ENCODE results near the gene RBMS3. TPM values are rescaled to one million over a fixed set of nuclear protein-coding genes. Genes with fewer than 3 reads are reported as not detected.
A peak's percentile ranks its signal among the peaks of the same experiment; 100 is the strongest.

RBMS3 gene
- total RNA-seq, 1 donor from 2014 or later = 3.8 TPM

- DNase-seq (ENCODE audit: low spot score, unreplicated experiment) = no peak
- no peaks in the 10 kb centered on the region for H3K27me3 Mint-ChIP-seq
- no peaks in the 10 kb centered on the region for H3K9me3 Mint-ChIP-seq (ENCODE audit: low read depth)
- H3K4me3 Mint-ChIP-seq (ENCODE audit: low read depth) = no peak overlapping the region
- H3K4me1 Mint-ChIP-seq (ENCODE audit: low read depth) = peaks cover 32% of the 10 kb centered on the region
- no peak for TF ChIP-seq CTCF (IDR thresholded peaks at IDR 0.05; ENCODE audit: unreplicated experiment)
- H3K36me3 Mint-ChIP-seq (ENCODE audit: insufficient read depth) = no peaks in the 10 kb centered on the region
- H3K27ac Mint-ChIP-seq = no peak overlapping the region
Measured at GRCh38 chr3:29451920-29452319, 171.0 kb downstream of the RBMS3 start.

GRCh38 chr3:29452934-29453283 lies 172.0 kb downstream of the RBMS3 start:
- Mint-ChIP-seq H3K27ac (no peak overlapping the region), H3K27me3 (no peaks in the 10 kb centered on the region), H3K4me1 (ENCODE audit: low read depth) (peaks cover 30% of the 10 kb centered on the region), H3K36me3 (ENCODE audit: insufficient read depth) (no peaks in the 10 kb centered on the region), H3K9me3 (ENCODE audit: low read depth) (no peaks in the 10 kb centered on the region), H3K4me3 (ENCODE audit: low read depth) (no peak overlapping the region)
- TF ChIP-seq CTCF (IDR thresholded peaks at IDR 0.05; ENCODE audit: unreplicated experiment) = no peak
- no peak for DNase-seq (ENCODE audit: low spot score, unreplicated experiment)

DNA sequence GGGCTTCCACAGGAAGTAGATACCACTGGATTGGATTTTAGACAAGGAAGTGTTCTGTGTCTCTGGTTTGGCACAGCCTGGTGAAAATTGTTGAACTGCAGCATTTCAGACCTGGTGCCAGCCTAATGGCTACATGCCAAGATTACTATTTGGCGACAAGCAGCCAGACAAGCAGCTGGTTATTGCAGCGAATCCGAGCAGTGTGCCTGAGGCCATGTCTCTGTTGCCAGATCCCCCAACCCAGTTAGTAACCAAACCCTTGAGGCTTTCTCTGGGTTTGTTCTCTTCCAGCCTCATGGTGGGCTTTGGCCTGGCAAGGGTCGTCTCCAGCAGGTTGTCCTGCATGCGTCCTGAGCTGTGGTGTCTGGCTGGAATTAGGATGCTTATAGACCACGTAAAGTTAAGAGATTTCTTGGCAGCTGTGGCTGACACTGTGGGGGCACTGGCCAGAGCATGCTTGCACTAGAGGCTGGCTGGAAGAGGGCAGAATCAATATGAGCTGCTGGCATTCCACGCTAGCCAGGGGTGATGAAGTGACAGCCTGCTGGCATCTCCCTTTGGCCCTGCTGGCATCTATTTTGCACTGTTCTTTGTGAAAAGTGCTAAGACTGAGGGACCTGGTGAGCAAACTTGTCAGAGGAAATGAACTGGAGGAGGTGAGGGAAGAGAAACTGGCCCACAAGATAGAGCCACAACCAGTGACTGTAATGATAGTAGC lies 172.6 kb downstream of the RBMS3 start:
- H3K9me3 Mint-ChIP-seq (ENCODE audit: low read depth) = no peaks in the 10 kb centered on the region
- H3K27ac Mint-ChIP-seq = no peak overlapping the region

GRCh38 chr3:29454161-29454611 lies 173.3 kb downstream of the RBMS3 start:
- peaks cover 22% of the 10 kb centered on the region for H3K4me1 Mint-ChIP-seq (ENCODE audit: low read depth)
- TF ChIP-seq CTCF (IDR thresholded peaks at IDR 0.05; ENCODE audit: unreplicated experiment) = no peak
- no peak for DNase-seq (ENCODE audit: low spot score, unreplicated experiment)
- no peak overlapping the region for H3K4me3 Mint-ChIP-seq (ENCODE audit: low read depth)
- H3K9me3 Mint-ChIP-seq (ENCODE audit: low read depth) = no peaks in the 10 kb centered on the region
- H3K36me3 Mint-ChIP-seq (ENCODE audit: insufficient read depth) = no peaks in the 10 kb centered on the region
- H3K27me3 Mint-ChIP-seq = no peaks in the 10 kb centered on the region
- H3K27ac Mint-ChIP-seq = peak overlapping the region; percentile 46

More for the DNA sequence above, 172.6 kb downstream of the RBMS3 start:
- Mint-ChIP-seq H3K36me3 (ENCODE audit: insufficient read depth) (no peaks in the 10 kb centered on the region), H3K4me3 (ENCODE audit: low read depth) (no peak overlapping the region), H3K27me3 (no peaks in the 10 kb centered on the region), H3K4me1 (ENCODE audit: low read depth) (peaks cover 25% of the 10 kb centered on the region)
- no peak for DNase-seq (ENCODE audit: low spot score, unreplicated experiment)
- no peak for TF ChIP-seq CTCF (IDR thresholded peaks at IDR 0.05; ENCODE audit: unreplicated experiment)

- Mint-ChIP-seq H3K36me3 (ENCODE audit: insufficient read depth) (no peaks in the 10 kb centered on the region), H3K27me3 (no peaks in the 10 kb centered on the region), H3K27ac (no peak overlapping the region), H3K4me3 (ENCODE audit: low read depth) (no peak overlapping the region), H3K4me1 (ENCODE audit: low read depth) (peaks cover 22% of the 10 kb centered on the region), H3K9me3 (ENCODE audit: low read depth) (no peaks in the 10 kb centered on the region)
- no peak for DNase-seq (ENCODE audit: low spot score, unreplicated experiment)
- no peak for TF ChIP-seq CTCF (IDR thresholded peaks at IDR 0.05; ENCODE audit: unreplicated experiment)
Measured at GRCh38 chr3:29456901-29457300, 176.0 kb downstream of the RBMS3 start.
